Thoracic aorta (tissue), 2 donors: ENCODE measurements around the gene OSGIN1. TPM values are rescaled to one million over a fixed set of nuclear protein-coding genes. Genes with fewer than 3 reads are reported as not detected.

Experiments used
- ATAC-seq: fragments of 150-250 bp; one replicate; pipeline ENCODE4 v1.8.0; 2017; ENCODE audit warnings: low read depth; ENCODE audit not compliant: insufficient number of reproducible peaks, low FRiP score
- DNase-seq: peaks from one replicate; pipeline ENCODE4 v3.0.0-alpha.2; 2020; ENCODE audit warnings: low spot score
- H3K27ac ChIP-seq, 2 donors: fragments of 200-600 bp; sonication (generic); 1 replicate in 1 of 2; 2 replicates in 1 of 2; pipeline ENCODE4 v1.5.1; 2016; ENCODE audit warnings: mild to moderate bottlenecking in 2 of 2, moderate library complexity in 2 of 2
- H3K27me3 ChIP-seq: fragments of 200-600 bp; sonication (generic); replicated peaks from 2 replicates; pipeline ENCODE4 v1.6.0; 2016; ENCODE audit warnings: mild to moderate bottlenecking; ENCODE audit not compliant: insufficient read depth
- H3K36me3 ChIP-seq: fragments of 200-600 bp; sonication (generic); one replicate; pipeline ENCODE4 v1.5.1; 2016
- H3K4me1 ChIP-seq, 2 donors: fragments of 200-600 bp; sonication (generic); 1 replicate in 1 of 2; 2 replicates in 1 of 2; pipeline versions ENCODE4 v1.5.1 to v1.6.0; 2016; ENCODE audit warnings: low read depth in 2 of 2, mild to moderate bottlenecking in 1 of 2; ENCODE audit not compliant: control insufficient read depth in 1 of 2
- H3K4me3 ChIP-seq: fragments of 200-600 bp; sonication (generic); 2 replicates; pipeline ENCODE4 v1.5.1; 2016; ENCODE audit warnings: mild to moderate bottlenecking
- H3K9me3 ChIP-seq: fragments of 200-600 bp; sonication (generic); 2 replicates; pipeline ENCODE4 v1.5.1; 2016
- CTCF ChIP-seq: fragments of 200-600 bp; sonication (generic); IDR thresholded peaks from one replicate; pipeline ENCODE4 v1.5.1; 2019; ENCODE audit warnings: antibody characterized with exemption
- total RNA-seq, 2 donors: library from RNA; depleted of rRNA; stranded (reverse); fragments of >200 nt; gene quantifications; one replicate each; pipeline versions ENCODE4 v1.1.0 to v1.2.3, GENCODE V29; 2016

OSGIN1 gene
- total RNA-seq, 2 donors from 2014 or later: 3.7 to 16.2 TPM

- no peak for TF ChIP-seq CTCF
- H3K4me3 ChIP-seq: no peak overlapping the region
- H3K27me3 ChIP-seq: no peaks in the 10 kb centered on the region
- no peaks in the 10 kb centered on the region for H3K4me1 ChIP-seq
- ATAC-seq: no peak
- H3K9me3 ChIP-seq: no peaks in the 10 kb centered on the region
- no peak for DNase-seq
- no peak overlapping the region for H3K27ac ChIP-seq
- peaks cover 75% of the 10 kb centered on the region for H3K36me3 ChIP-seq
These were observed 38.8 kb upstream of the OSGIN1 start for GRCh38 chr16:83914091-83914710.

- peaks cover 75% of the 10 kb centered on the region for H3K36me3 ChIP-seq
- H3K27ac ChIP-seq: no peak overlapping the region
- ATAC-seq (no peak), DNase-seq (no peak)
- no peaks in the 10 kb centered on the region for H3K4me1 ChIP-seq
- no peak overlapping the region for H3K4me3 ChIP-seq
- no peaks in the 10 kb centered on the region for H3K9me3 ChIP-seq
- H3K27me3 ChIP-seq: no peaks in the 10 kb centered on the region
- no peak for TF ChIP-seq CTCF
These were observed 38.0 kb upstream of the OSGIN1 start for GRCh38 chr16:83915081-83915480.

- Histone ChIP-seq H3K4me3 (no peak overlapping the region), H3K27me3 (no peaks in the 10 kb centered on the region), H3K9me3 (no peaks in the 10 kb centered on the region), H3K36me3 (peaks cover 73% of the 10 kb centered on the region), H3K4me1 (no peaks in the 10 kb centered on the region), H3K27ac (no peak overlapping the region)
- TF ChIP-seq CTCF: no peak
- DNase-seq (no peak), ATAC-seq (no peak)
These were observed 37.5 kb upstream of the OSGIN1 start for GRCh38 chr16:83915491-83915890.

- DNase-seq: no peak
- Histone ChIP-seq H3K4me3 (no peak overlapping the region), H3K4me1 (no peaks in the 10 kb centered on the region), H3K36me3 (peaks cover 60% of the 10 kb centered on the region), H3K27me3 (no peaks in the 10 kb centered on the region), H3K27ac (no peak overlapping the region), H3K9me3 (no peaks in the 10 kb centered on the region)
- no peak for TF ChIP-seq CTCF
- ATAC-seq: no peak
These were observed 35.6 kb upstream of the OSGIN1 start for GRCh38 chr16:83917152-83918120.

GRCh38 chr16:83920894-83921491 lies 32.0 kb upstream of the OSGIN1 start:
- H3K9me3 ChIP-seq: no peaks in the 10 kb centered on the region
- no peak overlapping the region for H3K4me3 ChIP-seq
- TF ChIP-seq CTCF: no peak
- no peaks in the 10 kb centered on the region for H3K4me1 ChIP-seq
- ATAC-seq (no peak), DNase-seq (no peak)
- no peak overlapping the region for H3K27ac ChIP-seq
- no peaks in the 10 kb centered on the region for H3K27me3 ChIP-seq
- peaks cover 32% of the 10 kb centered on the region for H3K36me3 ChIP-seq
